A375 (cell line): ENCODE results near the gene FAM174C. TPM values are rescaled to one million over a fixed set of nuclear protein-coding genes. Genes with fewer than 3 reads are reported as not detected.

Experiments used
- total RNA-seq: library from RNA; depleted of rRNA; stranded (reverse); fragments of >200 nt; shearing (Covaris generic); gene quantifications from 2 replicates; pipeline ENCODE4 v1.2.3, GENCODE V29; 2014; rRNA removed

FAM174C gene
- 50.3 and 76.0 TPM in 2 replicates for total RNA-seq

GRCh38 chr19:1275260-1275975 lies at the start of gene FAM174C:
TSS of gene FAM174C (plus strand) at chr19:1275530. CDS start at chr19:1275550, 20 bp downstream.

GRCh38 chr19:1237754-1238368 lies 37.5 kb upstream of the FAM174C start, which contains the start of gene CBARP:
TSS of gene CBARP (minus strand) at chr19:1238005. CDS start at chr19:1236100, 1,905 bp downstream.

DNA sequence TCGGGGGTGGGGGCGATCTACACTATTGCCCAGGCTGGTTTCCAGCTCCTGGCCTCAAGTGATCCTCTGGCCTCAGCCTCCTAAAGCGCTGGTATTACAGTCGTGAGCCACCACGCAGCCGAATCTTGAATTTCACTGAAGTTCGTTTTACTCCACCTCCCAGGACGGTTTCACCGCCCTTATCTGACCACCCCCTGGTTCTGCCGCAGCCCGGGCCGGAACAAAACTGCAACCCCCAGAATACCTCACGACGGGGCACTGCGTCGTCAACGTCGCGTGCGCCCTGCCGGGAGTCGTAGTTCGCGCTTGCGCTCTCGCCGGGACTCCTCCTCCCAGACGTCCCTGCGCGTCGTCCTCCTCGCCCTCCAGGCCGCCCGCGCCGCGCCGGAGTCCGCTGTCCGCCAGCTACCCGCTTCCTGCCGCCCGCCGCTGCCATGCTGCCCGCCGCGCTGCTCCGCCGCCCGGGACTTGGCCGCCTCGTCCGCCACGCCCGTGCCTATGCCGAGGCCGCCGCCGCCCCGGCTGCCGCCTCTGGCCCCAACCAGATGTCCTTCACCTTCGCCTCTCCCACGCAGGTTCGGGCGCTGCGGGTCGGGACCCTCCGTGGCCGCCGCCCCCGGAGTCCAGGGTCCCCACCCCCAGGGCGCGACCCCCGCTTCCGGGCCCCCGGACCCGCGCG lies 33.8 kb upstream of the FAM174C start, which contains the start of gene ATP5F1D:
Gene ATP5F1D (plus strand): TSS at position 335 of the 679 bp plus-strand sequence. CDS start 100 bp downstream, at position 435.

GRCh38 chr19:1248139-1248785 lies 27.1 kb upstream of the FAM174C start, which contains the start of gene MIDN:
TSS of gene MIDN (plus strand) at chr19:1248583. CDS start at chr19:1250297, 1,714 bp downstream.

DNA sequence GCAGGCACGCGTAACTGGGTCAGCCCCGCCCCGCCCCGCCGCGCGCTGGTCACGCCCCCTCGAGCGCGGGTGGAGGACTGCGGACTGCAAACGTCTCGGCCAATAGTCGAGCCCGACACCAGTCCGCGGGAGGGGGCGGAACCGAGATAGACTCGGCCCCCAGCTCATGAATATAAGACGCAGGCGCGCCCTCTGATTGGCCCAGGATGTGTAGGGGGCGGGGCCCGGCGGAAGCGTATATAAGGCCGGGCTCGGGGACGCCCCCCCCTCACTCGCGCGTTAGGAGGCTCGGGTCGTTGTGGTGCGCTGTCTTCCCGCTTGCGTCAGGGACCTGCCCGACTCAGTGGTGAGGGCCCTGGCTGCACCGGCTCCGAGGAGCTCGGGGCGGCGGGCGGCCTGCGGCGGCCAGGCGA lies 6.3 kb upstream of the FAM174C start, which contains the start of gene CIRBP:
Gene CIRBP (plus strand): TSS at position 268 of the 413 bp plus-strand sequence. CDS start 1,602 bp downstream, outside the sequence.

DNA sequence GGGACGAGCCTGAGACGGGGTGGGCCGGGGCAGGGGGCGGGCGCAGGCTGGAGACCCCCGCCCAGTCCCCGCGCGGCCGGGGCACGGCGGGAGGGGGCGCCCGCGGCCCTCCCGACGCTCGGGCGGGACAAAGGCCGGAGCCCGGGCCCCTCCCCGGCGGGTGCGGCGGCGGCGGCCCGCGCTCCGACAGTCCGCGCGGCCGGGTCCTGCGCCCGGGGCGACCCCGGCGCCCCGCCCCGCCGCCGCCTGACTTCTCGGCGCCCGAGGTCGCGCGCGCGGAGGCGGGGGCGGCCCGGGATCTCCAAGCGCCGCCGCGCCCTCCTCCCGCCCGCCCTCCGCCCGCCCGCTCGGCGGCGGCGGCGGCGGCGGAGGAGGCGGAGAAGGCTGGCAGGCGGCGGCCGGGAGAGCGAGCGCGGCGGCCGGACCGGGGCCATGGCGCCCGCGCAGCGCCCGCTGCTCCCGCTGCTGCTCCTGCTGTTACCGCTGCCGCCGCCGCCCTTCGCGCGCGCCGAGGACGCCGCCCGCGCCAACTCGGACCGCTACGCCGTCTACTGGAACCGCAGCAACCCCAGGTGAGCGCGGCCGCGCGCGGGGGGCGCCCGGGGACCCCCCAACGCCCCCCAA lies 10.5 kb downstream of the FAM174C start, which contains the start of gene EFNA2:
Gene EFNA2 (plus strand): TSS at position 137 of the 624 bp plus-strand sequence. CDS start 296 bp downstream, at position 433.

Other genes starting within 250 kb of the FAM174C start
- 62.3 and 63.6 TPM in 2 replicates for gene CNN2, start 248.9 kb upstream of the FAM174C start, total RNA-seq
- gene ABCA7, start 235.4 kb upstream of the FAM174C start, total RNA-seq: 4.0 and 4.8 TPM in 2 replicates
- gene ARHGAP45, start 208.4 kb upstream of the FAM174C start, total RNA-seq: 9.0 and 12.4 TPM in 2 replicates
- gene POLR2E, start 180.2 kb upstream of the FAM174C start, total RNA-seq: 101 and 102 TPM in 2 replicates
- 308 and 310 TPM in 2 replicates for gene GPX4, start 171.5 kb upstream of the FAM174C start, total RNA-seq
- gene SBNO2, start 101.3 kb upstream of the FAM174C start, total RNA-seq: 55.9 and 64.7 TPM in 2 replicates
- 43.7 and 46.0 TPM in 2 replicates for gene STK11, start 69.8 kb upstream of the FAM174C start, total RNA-seq
- gene CBARP, start 37.5 kb upstream of the FAM174C start, total RNA-seq: 2.1 and 3.9 TPM in 2 replicates
- 58.3 and 78.6 TPM in 2 replicates for gene ATP5F1D, start 33.8 kb upstream of the FAM174C start, total RNA-seq
- gene MIDN, start 26.9 kb upstream of the FAM174C start, total RNA-seq: 11.2 and 13.6 TPM in 2 replicates
- gene CIRBP, start 6.2 kb upstream of the FAM174C start, total RNA-seq: 180 and 209 TPM in 2 replicates
- not detected in 2 replicates for gene EFNA2, start 10.3 kb downstream of the FAM174C start, total RNA-seq
- 80.9 and 92.5 TPM in 2 replicates for gene NDUFS7, start 108.4 kb downstream of the FAM174C start, total RNA-seq
- 47.7 and 51.0 TPM in 2 replicates for gene GAMT, start 126.0 kb downstream of the FAM174C start, total RNA-seq
- gene DAZAP1, start 132.1 kb downstream of the FAM174C start, total RNA-seq: 154 and 161 TPM in 2 replicates
- 1,695 and 1,967 TPM in 2 replicates for gene RPS15, start 162.9 kb downstream of the FAM174C start, total RNA-seq
- 0.45 and 1.1 TPM in 2 replicates for gene APC2, start 174.6 kb downstream of the FAM174C start, total RNA-seq
- gene C19orf25, start 203.7 kb downstream of the FAM174C start, total RNA-seq: 31.7 and 31.9 TPM in 2 replicates
- 0.98 and 1.6 TPM in 2 replicates for gene PCSK4, start 214.8 kb downstream of the FAM174C start, total RNA-seq
- gene REEP6, start 215.7 kb downstream of the FAM174C start, total RNA-seq: 3.8 and 4.6 TPM in 2 replicates
- gene ADAMTSL5, start 237.5 kb downstream of the FAM174C start, total RNA-seq: 2.3 and 3.8 TPM in 2 replicates
- gene PLK5, start 248.5 kb downstream of the FAM174C start, total RNA-seq: not detected in 2 replicates